Mesenchymal stem cell (in vitro differentiated cells and primary cell): ENCODE data around the gene LINC00237.

ENCODE experiments used
- DNase-seq: peaks from one replicate; pipeline ENCODE4 v3.0.0-alpha.2; 2013
- H2AFZ ChIP-seq: one replicate; pipeline ENCODE4 v1.6.1; 2013; ENCODE audit warnings: low read depth, mild to moderate bottlenecking, control low read depth, inconsistent platforms, low read length, moderate library complexity
- H2AK5ac ChIP-seq: 2 replicates; pipeline ENCODE4 v1.6.1; 2013; ENCODE audit warnings: low read length, moderate library complexity, mild to moderate bottlenecking, inconsistent platforms; ENCODE audit not compliant: severe bottlenecking
- H2BK120ac ChIP-seq: one replicate; pipeline ENCODE4 v1.6.1; 2013; ENCODE audit warnings: low read depth, mild to moderate bottlenecking, inconsistent platforms, low read length, moderate library complexity
- H2BK12ac ChIP-seq, 2 experiments: one replicate each; pipeline ENCODE4 v1.6.1; 2013; ENCODE audit warnings: inconsistent platforms in 2 of 2, low read length in 2 of 2, mild to moderate bottlenecking in 2 of 2, moderate library complexity in 2 of 2, control low read depth in 1 of 2
- H2BK15ac ChIP-seq: one replicate; pipeline ENCODE4 v1.6.1; 2013; ENCODE audit warnings: mild to moderate bottlenecking, low read depth, inconsistent platforms; ENCODE audit not compliant: poor library complexity, severe bottlenecking
- H2BK5ac ChIP-seq: 2 replicates; pipeline ENCODE4 v1.6.1; 2013; ENCODE audit warnings: low read depth, mild to moderate bottlenecking, low read length, control low read depth, inconsistent platforms; ENCODE audit not compliant: poor library complexity, severe bottlenecking
- H3K14ac ChIP-seq, 2 experiments: one replicate each; pipeline ENCODE4 v1.6.1; 2013; ENCODE audit warnings: inconsistent platforms in 2 of 2, low read length in 2 of 2, control low read depth in 1 of 2, mild to moderate bottlenecking in 1 of 2, moderate library complexity in 1 of 2
- H3K18ac ChIP-seq, 2 experiments: one replicate each; pipeline ENCODE4 v1.6.1; 2013; ENCODE audit warnings: inconsistent platforms in 2 of 2, low read length in 2 of 2, control low read depth in 1 of 2, low read depth in 1 of 2, mild to moderate bottlenecking in 1 of 2
- H3K23ac ChIP-seq, 2 experiments: one replicate each; pipeline ENCODE4 v1.6.1; 2013; ENCODE audit warnings: inconsistent platforms in 2 of 2, low read length in 2 of 2, mild to moderate bottlenecking in 2 of 2, moderate library complexity in 2 of 2, control low read depth in 1 of 2
- H3K27ac ChIP-seq: 2 replicates; pipeline ENCODE4 v1.5.1; 2013; ENCODE audit warnings: mild to moderate bottlenecking, moderate library complexity, low read length, control low read depth, inconsistent platforms; ENCODE audit not compliant: poor library complexity, severe bottlenecking
- H3K27me3 ChIP-seq, 2 experiments: 2 replicates each; pipeline versions ENCODE4 v1.6.1 to v1.7.0; 2013; ENCODE audit warnings: low read length in 2 of 2, mild to moderate bottlenecking in 2 of 2, moderate library complexity in 2 of 2, control low read depth in 1 of 2, inconsistent platforms in 1 of 2; ENCODE audit not compliant: control insufficient read depth in 1 of 2, insufficient read depth in 1 of 2
- H3K36me3 ChIP-seq, 2 experiments: 2 replicates each; pipeline versions ENCODE4 v1.6.1 to v1.7.0; 2013; ENCODE audit warnings: low read length in 2 of 2, control low read depth in 1 of 2, inconsistent platforms in 1 of 2, low read depth in 1 of 2, mild to moderate bottlenecking in 1 of 2; ENCODE audit not compliant: insufficient read depth in 2 of 2, control insufficient read depth in 1 of 2
- H3K4ac ChIP-seq, 2 experiments: one replicate each; pipeline ENCODE4 v1.6.1; 2013; ENCODE audit warnings: inconsistent platforms in 2 of 2, low read length in 2 of 2, mild to moderate bottlenecking in 2 of 2, moderate library complexity in 2 of 2, control low read depth in 1 of 2, low read depth in 1 of 2
- H3K4me1 ChIP-seq: 2 replicates; pipeline ENCODE4 v1.6.1; 2013; ENCODE audit warnings: low read depth, low read length, control low read depth; ENCODE audit not compliant: control insufficient read depth, insufficient read depth
- H3K4me2 ChIP-seq: 2 replicates; pipeline ENCODE4 v1.6.1; 2013; ENCODE audit warnings: low read length, mild to moderate bottlenecking, inconsistent platforms; ENCODE audit not compliant: poor library complexity, severe bottlenecking
- H3K4me3 ChIP-seq, 2 experiments: 2 replicates each; pipeline versions ENCODE4 v1.5.1 to v1.7.0; 2013; ENCODE audit warnings: low read length in 2 of 2, mild to moderate bottlenecking in 2 of 2, control low read depth in 1 of 2, low read depth in 1 of 2; ENCODE audit not compliant: insufficient read depth in 1 of 2
- H3K79me1 ChIP-seq: replicated peaks from 2 replicates; pipeline ENCODE4 v1.6.1; 2013; ENCODE audit warnings: mild to moderate bottlenecking, control low read depth, low read length, inconsistent platforms; ENCODE audit not compliant: poor library complexity, severe bottlenecking
- H3K9ac ChIP-seq: 2 replicates; pipeline ENCODE4 v1.7.0; 2013; ENCODE audit warnings: mild to moderate bottlenecking, low read length, moderate library complexity
- H3K9me3 ChIP-seq: 2 replicates; pipeline ENCODE4 v1.7.0; 2013; ENCODE audit warnings: mild to moderate bottlenecking, low read length; ENCODE audit not compliant: control insufficient read depth
- H4K8ac ChIP-seq: one replicate; pipeline ENCODE4 v1.6.1; 2013; ENCODE audit warnings: inconsistent platforms, mild to moderate bottlenecking, low read length, moderate library complexity
- H4K91ac ChIP-seq: one replicate; pipeline ENCODE4 v1.6.1; 2013; ENCODE audit warnings: mild to moderate bottlenecking, low read length, inconsistent platforms
- WGBS: methylation state at CpG from one replicate; pipeline ENCODE4 v1.1.7; 2013; ENCODE audit warnings: mixed read lengths; 5-methylcytosine and 5-hydroxymethylcytosine counted together

The LINC00237 gene

GRCh38 chr20:21101453-21101931 is 4.7 kb downstream of the LINC00237 start:
- H3K4ac ChIP-seq: no peak overlapping the region
- WGBS: 1% methylated on average over 33 of the region's 35 CpGs
- peak overlapping the region; percentile 66 for H3K9ac ChIP-seq

GRCh38 chr20:21100578-21101452 is 5.3 kb downstream of the LINC00237 start:
- H3K18ac ChIP-seq: no peak overlapping the region
- no peak overlapping the region for H2BK12ac ChIP-seq
- 1% methylated on average over 59 of the region's 64 CpGs for WGBS
- no peak overlapping the region for H2AK5ac ChIP-seq
- H2AFZ ChIP-seq: no peak overlapping the region
- no peaks in the 10 kb centered on the region for H3K36me3 ChIP-seq
- peak overlapping the region; percentile 59 for H3K4me2 ChIP-seq
- peak; percentile 21 for DNase-seq
- no peak overlapping the region for H4K8ac ChIP-seq
- H3K23ac ChIP-seq: peak overlapping the region in 1 of 2 experiments; percentile 59
- H2BK15ac ChIP-seq: peak overlapping the region; percentile 21
- H2BK5ac ChIP-seq: no peak overlapping the region
- no peak overlapping the region for H2BK120ac ChIP-seq
- no peaks in the 10 kb centered on the region for H3K9me3 ChIP-seq
- peaks cover 88 to 95% of the 10 kb centered on the region in 2 experiments for H3K27me3 ChIP-seq
- peak overlapping the region; percentile 66 for H3K9ac ChIP-seq
- no peaks in the 10 kb centered on the region for H3K79me1 ChIP-seq
- peaks cover 29% of the 10 kb centered on the region for H3K4me1 ChIP-seq
- no peak overlapping the region for H3K27ac ChIP-seq
- no peak overlapping the region for H3K4ac ChIP-seq
- H3K14ac ChIP-seq: no peak overlapping the region
- H3K4me3 ChIP-seq: peak overlapping the region in 1 of 2 experiments; percentile 75
- H4K91ac ChIP-seq: no peak overlapping the region

More at GRCh38 chr20:21101453-21101931, 4.7 kb downstream of the LINC00237 start:
- peak overlapping the region in 1 of 2 experiments; percentile 83 for H3K23ac ChIP-seq
- H3K27me3 ChIP-seq: peaks cover 90 to 95% of the 10 kb centered on the region in 2 experiments
- H3K36me3 ChIP-seq: no peaks in the 10 kb centered on the region
- H3K4me1 ChIP-seq: peaks cover 33% of the 10 kb centered on the region
- H2AFZ ChIP-seq: no peak overlapping the region
- H3K18ac ChIP-seq: no peak overlapping the region
- no peaks in the 10 kb centered on the region for H3K79me1 ChIP-seq
- no peak overlapping the region for H4K91ac ChIP-seq
- H2BK12ac ChIP-seq: no peak overlapping the region
- no peak overlapping the region for H3K14ac ChIP-seq
- H2BK15ac ChIP-seq: no peak overlapping the region
- no peak overlapping the region for H4K8ac ChIP-seq
- H3K4me3 ChIP-seq: peak overlapping the region in 1 of 2 experiments; percentile 75
- no peak overlapping the region for H2BK120ac ChIP-seq
- peak overlapping the region; percentile 46 for H3K4me2 ChIP-seq
- no peak overlapping the region for H2AK5ac ChIP-seq
- no peak overlapping the region for H3K27ac ChIP-seq
- no peaks in the 10 kb centered on the region for H3K9me3 ChIP-seq
- DNase-seq: no peak
- H2BK5ac ChIP-seq: no peak overlapping the region

GRCh38 chr20:21099751-21100577 is 6.2 kb downstream of the LINC00237 start:
- H3K4me2 ChIP-seq: peak overlapping the region; percentile 59
- H2BK120ac ChIP-seq: no peak overlapping the region
- under 1% methylated on average over 43 of the region's 46 CpGs for WGBS
- no peak overlapping the region for H3K23ac ChIP-seq
- H4K8ac ChIP-seq: no peak overlapping the region
- no peak overlapping the region for H2BK5ac ChIP-seq
- H3K4me3 ChIP-seq: peak overlapping the region in 1 of 2 experiments; percentile 75
- H2BK15ac ChIP-seq: no peak overlapping the region
- no peak overlapping the region for H3K18ac ChIP-seq
- no peaks in the 10 kb centered on the region for H3K36me3 ChIP-seq
- no peak overlapping the region for H2BK12ac ChIP-seq
- H4K91ac ChIP-seq: no peak overlapping the region
- DNase-seq: peak; percentile 18
- H3K79me1 ChIP-seq: no peaks in the 10 kb centered on the region
- no peaks in the 10 kb centered on the region for H3K9me3 ChIP-seq
- H3K27me3 ChIP-seq: peaks cover 79 to 88% of the 10 kb centered on the region in 2 experiments
- H2AFZ ChIP-seq: no peak overlapping the region
- no peak overlapping the region for H2AK5ac ChIP-seq
- H3K4me1 ChIP-seq: peaks cover 28% of the 10 kb centered on the region
- H3K9ac ChIP-seq: peak overlapping the region; percentile 66
- H3K14ac ChIP-seq: no peak overlapping the region
- no peak overlapping the region for H3K27ac ChIP-seq
- no peak overlapping the region for H3K4ac ChIP-seq
